ENCODE data around the gene CST7. TPM values are rescaled to one million over a fixed set of nuclear protein-coding genes. Genes with fewer than 3 reads are reported as not detected.

Gene CST7
- total RNA-seq, 4 donors from 2014 or later = 6.4 to 20.5 (median 12.2) TPM

- DNase-seq (ENCODE audit: low spot score) (no peak), ATAC-seq (ENCODE audit: low FRiP score) (no peak)
- TF ChIP-seq CTCF (IDR thresholded peaks at IDR 0.05) = no peak
Observed at GRCh38 chr20:24911461-24911860, 37.6 kb upstream of the CST7 start.

- ATAC-seq (ENCODE audit: low FRiP score) (no peak), DNase-seq (ENCODE audit: low spot score) (no peak)
- TF ChIP-seq CTCF (IDR thresholded peaks at IDR 0.05) = no peak
Observed at GRCh38 chr20:24912397-24913075, 36.5 kb upstream of the CST7 start.

- ATAC-seq (ENCODE audit: low FRiP score) (no peak), DNase-seq (ENCODE audit: low spot score) (no peak)
Observed at GRCh38 chr20:24913076-24913628, 35.9 kb upstream of the CST7 start.

GRCh38 chr20:24914388-24915241, 34.5 kb upstream of the CST7 start:
- TF ChIP-seq CTCF (IDR thresholded peaks at IDR 0.05) = no peak
- DNase-seq (ENCODE audit: low spot score) (no peak), ATAC-seq (ENCODE audit: low FRiP score) (no peak)

More at GRCh38 chr20:24913076-24913628, 35.9 kb upstream of the CST7 start:
- TF ChIP-seq CTCF (IDR thresholded peaks at IDR 0.05) = no peak

- TF ChIP-seq CTCF (IDR thresholded peaks at IDR 0.05) = no peak
- DNase-seq (ENCODE audit: low spot score) = no peak
- ATAC-seq (ENCODE audit: low FRiP score) = peak; percentile 9
Observed at GRCh38 chr20:24915440-24915839, 33.6 kb upstream of the CST7 start.

- ATAC-seq (ENCODE audit: low FRiP score) (no peak), DNase-seq (ENCODE audit: low spot score) (no peak)
Observed at GRCh38 chr20:24915892-24916291, 33.2 kb upstream of the CST7 start.

More at GRCh38 chr20:24915892-24916291, 33.2 kb upstream of the CST7 start:
- TF ChIP-seq CTCF (IDR thresholded peaks at IDR 0.05) = no peak
